ENCODE measurements around the gene ACTN3. TPM values are rescaled to one million over a fixed set of nuclear protein-coding genes. Genes with fewer than 3 reads are reported as not detected.
A peak's percentile ranks its signal among the peaks of the same experiment; 100 is the strongest.
"Not testable (repeated sequence)": the region's sequence is repeated elsewhere in the genome, so short reads cannot be mapped to it uniquely, and the experiment has no call there.

Gene ACTN3
- total RNA-seq, 2 donors from 2014 or later, result not detected

- H3K36me3 ChIP-seq (replicated peaks in 1 of 2; ENCODE audit: insufficient read depth in 1 of 2, low read depth in 2 of 2), result peaks cover 0 to 10% of the 10 kb centered on the region in 2 donors
- DNase-seq, result no peak
- ATAC-seq, result no peak
- TF ChIP-seq, protein P1, sequence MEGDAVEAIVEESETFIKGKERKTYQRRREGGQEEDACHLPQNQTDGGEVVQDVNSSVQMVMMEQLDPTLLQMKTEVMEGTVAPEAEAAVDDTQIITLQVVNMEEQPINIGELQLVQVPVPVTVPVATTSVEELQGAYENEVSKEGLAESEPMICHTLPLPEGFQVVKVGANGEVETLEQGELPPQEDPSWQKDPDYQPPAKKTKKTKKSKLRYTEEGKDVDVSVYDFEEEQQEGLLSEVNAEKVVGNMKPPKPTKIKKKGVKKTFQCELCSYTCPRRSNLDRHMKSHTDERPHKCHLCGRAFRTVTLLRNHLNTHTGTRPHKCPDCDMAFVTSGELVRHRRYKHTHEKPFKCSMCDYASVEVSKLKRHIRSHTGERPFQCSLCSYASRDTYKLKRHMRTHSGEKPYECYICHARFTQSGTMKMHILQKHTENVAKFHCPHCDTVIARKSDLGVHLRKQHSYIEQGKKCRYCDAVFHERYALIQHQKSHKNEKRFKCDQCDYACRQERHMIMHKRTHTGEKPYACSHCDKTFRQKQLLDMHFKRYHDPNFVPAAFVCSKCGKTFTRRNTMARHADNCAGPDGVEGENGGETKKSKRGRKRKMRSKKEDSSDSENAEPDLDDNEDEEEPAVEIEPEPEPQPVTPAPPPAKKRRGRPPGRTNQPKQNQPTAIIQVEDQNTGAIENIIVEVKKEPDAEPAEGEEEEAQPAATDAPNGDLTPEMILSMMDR (IDR thresholded peaks at IDR 0.05), result no peak
- no peak for TF ChIP-seq POLR2A (IDR thresholded peaks at IDR 0.05)
- no peak overlapping the region for H3K4me3 ChIP-seq
- 87 to 97% methylated on average over 4 of the region's 4 CpGs for WGBS, 2 donors
- H3K27me3 ChIP-seq, result no peaks in the 10 kb centered on the region
- no peaks in the 10 kb centered on the region for H3K9me3 ChIP-seq
- intact Hi-C loops (cut with DNase I), result no loop called here
- peaks cover 2% of the 10 kb centered on the region for H3K4me1 ChIP-seq
- H3K27ac ChIP-seq, result no peak overlapping the region
These were observed 54.0 kb downstream of the ACTN3 start for GRCh38 chr11:66600631-66601233.

DNA sequence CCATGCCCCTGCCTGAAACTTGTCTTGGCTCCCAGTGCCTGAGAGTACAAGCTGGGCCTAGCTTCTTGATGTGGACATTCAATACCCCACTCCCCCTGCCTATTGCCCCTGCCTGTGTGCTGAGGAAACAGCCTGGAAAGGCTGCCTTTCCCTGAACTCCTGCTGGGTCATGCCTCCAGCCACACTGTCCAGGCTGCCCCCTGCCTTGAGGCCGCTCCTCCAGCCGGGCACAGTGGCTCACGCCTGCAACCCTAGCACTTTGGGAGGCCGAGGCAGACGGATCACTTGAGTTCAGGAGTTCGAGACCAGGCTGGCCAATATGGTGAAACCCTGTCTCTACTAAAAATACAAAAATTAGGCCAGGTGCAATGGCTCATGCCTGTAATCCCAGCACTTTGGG lies 56.4 kb downstream of the ACTN3 start:
- Histone ChIP-seq H3K9me3 (no peaks in the 10 kb centered on the region), H3K27ac (no peak overlapping the region), H3K4me1 (peaks cover 16% of the 10 kb centered on the region), H3K36me3 (replicated peaks in 1 of 2; ENCODE audit: insufficient read depth in 1 of 2, low read depth in 2 of 2) (peaks cover 0 to 10% of the 10 kb centered on the region in 2 donors), H3K27me3 (no peaks in the 10 kb centered on the region), H3K4me3 (no peak overlapping the region)
- TF ChIP-seq, protein P1 (IDR thresholded peaks at IDR 0.05), result no peak
- TF ChIP-seq POLR2A (IDR thresholded peaks at IDR 0.05), result no peak
- WGBS, 2 donors, result 98% methylated on average over 6 of the region's 6 CpGs; no CpG with 5 or more reads in 1 of the 2 donors
- DNase-seq, result no peak
- no peak for ATAC-seq
- intact Hi-C loops (cut with DNase I), result no loop called here

DNA sequence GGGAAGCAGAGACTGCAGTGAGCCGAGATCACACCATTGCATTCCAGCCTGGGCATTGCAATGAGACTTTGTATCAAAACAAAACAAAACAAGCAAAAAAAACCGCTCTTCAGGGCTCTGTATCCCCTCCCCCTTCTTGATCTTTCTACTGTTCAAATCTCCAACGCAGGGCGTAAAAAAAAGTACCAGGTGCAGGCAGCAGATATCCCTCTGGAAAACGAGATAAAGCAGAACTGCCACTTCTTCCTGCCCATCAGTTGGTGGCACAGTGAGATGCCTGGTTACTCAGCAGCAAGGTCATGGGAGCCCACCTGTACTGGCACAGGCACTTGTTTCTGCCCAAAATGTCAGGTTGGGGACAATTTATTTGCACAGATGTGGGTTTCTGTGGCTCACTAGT lies 57.5 kb downstream of the ACTN3 start:
- H3K36me3 ChIP-seq (replicated peaks in 1 of 2; ENCODE audit: insufficient read depth in 1 of 2, low read depth in 2 of 2), result peaks cover 0 to 8% of the 10 kb centered on the region in 2 donors
- intact Hi-C loops (cut with DNase I), result no loop called here
- H3K9me3 ChIP-seq, result no peaks in the 10 kb centered on the region
- TF ChIP-seq, protein P1 (IDR thresholded peaks at IDR 0.05), result no peak
- no peak for TF ChIP-seq POLR2A (IDR thresholded peaks at IDR 0.05)
- no peak overlapping the region for H3K4me3 ChIP-seq
- no peaks in the 10 kb centered on the region for H3K27me3 ChIP-seq
- no peak for ATAC-seq
- H3K27ac ChIP-seq, result no peak overlapping the region
- H3K4me1 ChIP-seq, result peaks cover 16% of the 10 kb centered on the region
- WGBS, 2 donors, result 59 to 64% methylated on average over 5 of the region's 5 CpGs
- DNase-seq, result no peak

GRCh38 chr11:66606608-66607007 lies 59.9 kb downstream of the ACTN3 start:
- ATAC-seq; DNase-seq; intact Hi-C loops (cut with DNase I); H3K27me3 ChIP-seq; H3K9me3 ChIP-seq; H3K36me3 ChIP-seq (replicated peaks in 1 of 2; ENCODE audit: insufficient read depth in 1 of 2, low read depth in 2 of 2); H3K4me3 ChIP-seq: not testable (repeated sequence)
- 92 to 98% methylated on average over 3 of the region's 3 CpGs for WGBS, 2 donors
- Histone ChIP-seq H3K27ac (peak overlapping the region in 3 of 4 donors; percentile 40 to 67 (median 42)), H3K4me1 (peaks cover 16% of the 10 kb centered on the region)

GRCh38 chr11:66607126-66607834 lies 60.6 kb downstream of the ACTN3 start:
- Histone ChIP-seq H3K9me3 (no peaks in the 10 kb centered on the region), H3K36me3 (replicated peaks in 1 of 2; ENCODE audit: insufficient read depth in 1 of 2, low read depth in 2 of 2) (peaks cover 0 to 3% of the 10 kb centered on the region in 2 donors), H3K27me3 (no peaks in the 10 kb centered on the region), H3K27ac (peak overlapping the region; percentile 22 to 67 (median 41)), H3K4me3 (no peak overlapping the region), H3K4me1 (peaks cover 16% of the 10 kb centered on the region)
- ATAC-seq, result peak; percentile 88
- WGBS, 2 donors, result 3 to 14% methylated on average over 8 of the region's 8 CpGs
- no peak for TF ChIP-seq POLR2A (IDR thresholded peaks at IDR 0.05)
- TF ChIP-seq, protein P1 (IDR thresholded peaks at IDR 0.05), result no peak
- peak; percentile 73 to 87 (median 86) for DNase-seq
- intact Hi-C loops (cut with DNase I), result no loop called here

Data from body of pancreas (tissue), 4 donors.